ENCODE data around the gene BNC2.
A peak's percentile ranks its signal among the peaks of the same experiment; 100 is the strongest.

BNC2 gene

DNA sequence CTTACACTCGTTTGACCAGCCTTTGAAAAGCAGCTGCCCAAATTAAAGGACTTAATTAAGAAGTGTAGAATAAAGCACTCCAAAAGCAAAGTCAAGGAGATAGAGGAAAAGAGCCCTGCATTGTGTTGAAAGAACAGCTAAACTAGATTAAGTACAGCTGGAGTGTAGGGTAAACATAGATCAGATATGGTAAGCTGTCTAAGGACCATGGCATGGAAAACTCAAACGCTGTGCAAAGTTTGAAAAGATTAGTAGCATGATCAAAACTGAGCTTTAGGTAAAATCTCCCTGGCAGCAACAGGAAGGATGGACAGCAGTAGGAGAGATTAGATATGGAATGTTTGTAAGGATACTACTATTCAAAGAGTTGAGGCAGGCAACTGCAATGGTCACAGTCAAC is 55.4 kb downstream of the BNC2 start:
- peak; percentile 21 for DNase-seq

DNA sequence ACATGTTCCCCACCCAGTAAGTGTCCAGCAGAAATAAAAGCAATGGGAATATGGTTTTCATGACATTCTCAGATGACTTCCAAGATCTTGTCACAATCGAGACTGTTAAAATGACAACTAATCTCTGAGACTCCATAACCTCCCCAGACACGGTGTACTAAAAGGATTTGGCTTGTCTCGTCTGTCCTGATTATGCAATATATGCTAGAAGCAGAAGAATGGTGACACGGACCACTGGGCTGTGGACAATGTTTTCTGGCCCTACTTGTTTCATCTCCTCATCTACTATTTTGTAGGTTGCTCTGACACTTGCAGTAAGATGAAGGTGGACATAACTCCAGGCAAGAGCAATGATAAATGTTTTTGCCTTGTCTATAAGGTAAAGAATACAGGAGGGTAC is 56.6 kb downstream of the BNC2 start:
- DNase-seq, result no peak

DNA sequence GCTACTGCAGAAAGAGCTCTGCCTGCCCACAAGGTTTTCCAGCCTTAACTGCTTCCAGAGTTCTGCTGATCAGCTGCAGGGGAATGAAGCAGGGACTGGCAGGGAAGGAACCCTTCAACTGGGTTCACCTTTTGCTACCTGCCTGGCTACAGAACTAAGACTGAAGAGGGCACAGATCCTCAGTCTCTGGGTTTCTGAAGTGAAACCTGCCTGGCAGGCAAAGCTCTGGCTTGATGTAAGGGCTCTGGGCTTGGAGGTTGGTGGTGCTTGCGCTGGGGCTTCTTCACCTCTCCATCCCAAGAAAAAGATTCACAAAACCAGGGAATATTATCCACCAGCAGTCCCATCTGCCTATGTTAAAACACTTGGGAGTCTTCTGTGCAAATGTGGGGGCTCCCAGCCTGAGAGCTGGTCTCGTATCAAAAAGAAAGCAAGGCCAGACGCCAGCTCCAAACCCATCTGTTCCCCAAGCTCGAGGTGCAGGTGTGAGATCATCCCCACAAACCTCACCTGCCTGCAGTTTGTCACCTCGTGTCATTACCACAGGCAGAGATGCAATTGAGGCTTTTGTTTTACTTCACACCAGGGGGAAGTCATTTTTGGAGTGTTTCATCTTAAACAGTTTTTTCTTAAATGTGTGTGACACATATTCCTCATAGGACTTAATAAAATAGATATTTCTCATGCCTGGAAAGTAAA is 58.3 kb downstream of the BNC2 start:
- no peak for DNase-seq

DNA sequence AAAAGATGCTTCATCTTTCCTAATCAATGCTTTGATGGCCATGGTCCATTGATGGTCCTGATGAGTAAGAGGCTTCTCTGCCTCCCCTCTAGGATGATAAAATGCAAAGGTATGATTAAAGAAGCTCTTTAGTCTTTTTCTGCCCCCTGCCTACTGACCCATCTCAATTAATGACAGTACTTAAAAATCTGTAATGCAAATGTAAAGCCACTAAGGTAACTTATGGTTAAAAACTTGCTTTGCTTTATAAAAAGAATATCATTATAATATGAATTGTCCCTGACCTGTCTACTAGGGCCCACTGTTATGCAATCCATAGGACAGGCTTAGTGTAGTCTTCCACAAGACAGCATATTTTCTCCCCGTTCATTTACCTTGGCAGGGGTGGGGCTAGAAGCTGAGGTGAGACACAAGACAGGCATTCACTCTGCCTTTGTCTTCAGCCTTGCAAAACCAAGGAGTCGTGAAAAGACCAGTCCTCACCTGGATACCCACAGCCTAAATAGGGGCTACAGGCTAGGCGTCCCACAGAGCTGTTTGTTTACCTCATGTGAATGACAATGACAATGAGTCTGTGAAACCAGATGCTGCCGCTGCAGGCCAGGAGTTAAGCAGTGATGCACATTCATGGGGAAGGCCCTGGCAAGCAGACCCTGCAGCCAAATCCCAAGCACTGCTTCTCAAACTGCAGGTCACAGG is 60.4 kb downstream of the BNC2 start:
- no peak for DNase-seq

DNA sequence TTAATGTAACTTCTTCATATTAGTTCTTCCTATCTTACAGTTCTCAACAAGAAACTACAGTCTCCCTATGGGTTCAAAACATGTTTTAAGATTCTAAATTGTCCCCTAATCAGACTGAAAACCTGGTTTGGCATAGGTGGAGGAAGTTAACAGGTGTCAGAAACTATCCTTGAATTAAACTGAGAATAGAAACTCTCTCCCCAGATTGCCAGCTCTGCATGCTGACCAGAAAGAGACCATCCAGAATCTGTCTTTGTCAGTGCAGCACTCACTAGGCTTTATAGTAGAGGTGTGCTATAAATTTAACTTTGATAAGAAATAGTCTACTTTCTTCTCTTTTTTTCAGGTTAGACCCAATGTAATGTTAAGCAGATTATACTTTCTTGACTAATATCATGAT is 63.8 kb downstream of the BNC2 start:
- no peak for DNase-seq

DNA sequence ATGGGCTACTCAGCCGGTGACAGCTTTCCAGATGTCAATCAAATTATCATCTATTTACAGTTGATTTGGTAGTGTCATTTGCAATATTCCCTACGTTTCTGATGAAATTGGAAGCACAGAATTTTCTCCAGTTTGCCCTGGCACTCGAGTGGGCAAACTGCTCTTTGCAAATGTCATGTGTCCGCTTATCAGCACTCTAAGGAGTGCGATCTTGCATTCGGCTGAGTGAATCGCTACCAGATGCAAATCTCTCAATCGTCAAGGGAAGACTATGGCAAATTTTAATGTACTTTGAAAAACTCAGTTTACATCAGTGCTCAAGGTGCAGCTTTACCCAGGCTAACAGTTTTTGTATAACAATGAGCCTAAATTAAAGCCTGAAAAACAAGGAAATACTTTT is 66.8 kb downstream of the BNC2 start:
- no peak for DNase-seq

DNA sequence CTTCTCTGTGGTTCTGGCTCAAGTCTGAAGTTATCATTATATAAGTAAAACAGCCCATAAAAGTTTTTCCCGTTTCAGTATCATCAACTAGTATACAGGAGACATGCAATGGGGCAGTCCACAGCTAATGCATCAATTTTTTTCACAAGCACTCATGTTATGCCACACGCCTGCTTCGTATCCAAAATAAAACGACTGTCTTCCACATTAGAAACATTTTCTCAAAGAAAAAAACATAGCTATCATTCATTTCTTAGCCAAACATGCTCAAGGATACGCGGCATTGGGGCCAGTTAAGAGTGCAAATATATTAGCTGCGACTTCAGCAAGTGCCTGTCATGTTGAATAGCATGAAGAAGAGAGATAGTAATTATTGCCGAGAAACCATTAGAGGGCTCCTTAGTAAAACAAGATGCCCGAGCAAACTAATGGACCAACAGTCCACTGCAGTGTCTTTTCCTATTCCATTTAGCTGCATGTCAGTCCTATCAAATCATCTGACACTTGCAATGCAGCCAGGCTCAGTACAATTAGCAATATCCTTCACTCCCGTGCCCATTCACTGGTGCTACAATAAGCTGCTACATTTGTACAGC is 68.5 kb downstream of the BNC2 start:
- DNase-seq, result no peak

DNA sequence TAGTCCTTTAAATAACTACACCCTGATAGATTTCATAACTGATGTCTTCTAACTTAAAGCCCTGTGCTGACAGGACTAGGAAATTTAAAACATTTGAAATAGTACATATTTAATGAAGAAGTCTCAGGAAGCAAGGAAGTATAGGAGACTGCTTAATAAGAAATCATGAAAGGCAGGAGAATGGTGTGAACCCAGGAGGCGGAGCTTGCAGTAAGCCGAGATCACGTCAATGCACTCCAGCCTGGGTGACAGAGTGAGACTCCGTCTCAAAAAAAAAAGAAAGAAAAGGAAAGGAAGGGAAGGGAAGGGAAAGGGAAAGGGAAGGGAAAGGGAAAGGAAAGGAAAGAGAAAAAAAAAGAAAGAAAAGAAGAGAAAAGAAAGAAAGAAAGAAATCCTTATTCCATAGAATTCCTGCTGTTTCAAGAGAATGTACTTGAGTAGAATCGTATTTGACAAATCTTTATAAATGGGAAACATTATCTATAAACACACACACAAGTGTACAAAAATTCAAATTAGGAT is 74.1 kb downstream of the BNC2 start:
- no peak for DNase-seq

DNA sequence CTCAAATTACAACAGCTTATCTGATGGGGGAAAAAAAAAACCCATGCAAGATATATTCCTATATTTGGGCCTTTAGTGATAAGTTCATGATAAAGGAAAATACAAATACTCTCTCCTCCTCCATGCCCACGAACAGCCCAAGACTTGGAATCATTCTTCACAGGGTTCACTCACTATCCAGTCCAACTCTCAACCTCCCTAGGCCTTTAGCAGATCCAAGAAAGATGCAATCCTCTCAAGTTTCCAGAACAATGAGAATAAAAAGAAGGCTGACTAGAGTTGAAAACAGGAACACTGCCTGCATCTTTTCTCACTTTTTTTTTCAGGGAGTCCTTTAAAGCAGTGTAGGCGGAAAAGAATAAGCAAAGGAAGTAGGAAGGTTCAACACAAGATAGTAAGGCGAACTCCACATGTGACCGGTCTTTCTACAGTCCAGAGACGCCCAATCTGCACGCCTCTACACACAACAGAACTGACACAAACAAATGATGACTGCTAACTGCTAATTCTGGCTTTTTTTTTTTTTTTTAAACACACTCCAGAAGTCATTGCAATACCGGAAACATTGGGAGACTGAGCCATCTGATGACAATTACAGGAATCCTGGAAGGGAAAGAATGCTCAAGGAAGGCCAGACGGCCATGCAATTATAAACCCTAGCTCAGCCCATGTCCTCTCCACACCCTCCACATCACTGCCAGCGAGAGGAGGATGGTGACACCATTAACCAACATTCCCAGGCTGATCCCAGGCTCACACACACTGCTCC is 75.4 kb downstream of the BNC2 start:
- no peak for DNase-seq

DNA sequence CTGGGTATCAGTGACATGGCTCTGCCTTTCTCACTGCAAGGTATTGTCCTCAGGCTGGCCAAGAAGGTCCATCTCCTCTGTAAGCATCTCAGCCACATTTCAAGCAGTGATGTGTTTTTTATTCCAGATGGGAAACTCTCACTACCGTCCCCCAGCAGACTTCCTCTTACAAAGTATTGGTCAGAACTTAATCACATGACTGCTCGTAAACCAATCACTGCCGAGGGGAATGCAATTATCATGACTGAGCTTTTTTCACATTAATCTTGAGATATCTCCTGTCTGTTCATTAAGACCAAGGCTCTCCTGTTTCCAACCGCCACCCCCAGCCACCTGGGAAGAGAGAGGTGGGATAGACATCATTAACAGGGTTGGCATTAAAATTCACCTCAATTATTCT is 76.4 kb downstream of the BNC2 start:
- DNase-seq, result no peak

DNA sequence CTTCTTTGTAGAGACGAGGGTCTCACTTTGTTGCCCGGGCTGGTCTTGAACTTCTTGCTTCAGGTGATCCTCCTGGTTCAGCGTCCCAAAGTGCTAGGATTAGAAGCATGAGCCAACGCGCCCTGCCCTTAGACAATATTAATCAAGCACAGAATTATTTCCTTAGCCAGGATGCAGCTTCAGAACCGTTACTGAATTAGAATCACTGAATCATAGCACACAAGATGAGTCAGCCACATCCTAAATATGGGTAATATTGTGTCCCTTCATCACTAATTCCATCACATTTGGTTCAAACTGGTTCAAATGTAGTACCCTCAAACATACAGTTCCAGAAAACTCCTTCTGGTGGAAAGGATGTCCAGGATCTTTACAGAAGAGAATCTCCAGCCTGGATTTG is 82.7 kb downstream of the BNC2 start:
- no peak for DNase-seq

DNA sequence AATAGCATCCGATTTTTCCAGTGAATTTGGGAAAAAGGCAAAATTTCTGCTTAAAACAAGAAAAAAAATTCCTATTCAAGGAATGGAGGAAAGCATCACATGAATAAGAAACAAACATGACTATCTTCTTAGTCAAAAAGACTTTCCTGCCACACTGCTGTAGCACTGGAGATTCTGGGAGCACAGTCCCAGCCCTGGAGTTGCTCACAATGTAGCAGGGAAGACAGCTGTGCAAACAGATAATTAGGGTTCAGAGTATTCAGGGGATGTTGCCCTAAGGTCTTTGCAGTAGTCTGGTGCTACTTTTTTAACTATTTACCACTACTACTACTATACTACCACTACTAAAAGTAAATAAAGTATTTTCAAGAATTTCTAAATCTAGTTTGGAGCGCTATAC is 86.5 kb downstream of the BNC2 start:
- no peak for DNase-seq

DNA sequence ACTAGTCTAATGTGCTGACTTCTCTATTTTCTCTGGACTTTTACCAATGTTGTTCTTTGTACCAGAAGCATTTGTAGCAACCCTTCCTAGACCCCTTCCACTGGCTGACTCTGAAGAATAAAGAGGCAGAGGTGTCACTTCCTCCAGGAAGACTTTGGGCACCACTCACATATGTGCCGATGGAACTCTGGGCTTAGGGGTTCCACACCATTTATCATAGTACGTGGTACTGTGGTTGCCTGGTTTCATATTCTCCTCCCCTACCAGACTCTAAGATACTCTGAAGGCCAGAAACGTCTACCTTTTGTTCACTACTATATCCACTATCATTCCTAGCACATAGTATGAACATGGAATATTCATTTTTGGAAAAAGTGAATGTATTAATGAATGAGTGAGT is 88.0 kb downstream of the BNC2 start:
- no peak for DNase-seq

DNA sequence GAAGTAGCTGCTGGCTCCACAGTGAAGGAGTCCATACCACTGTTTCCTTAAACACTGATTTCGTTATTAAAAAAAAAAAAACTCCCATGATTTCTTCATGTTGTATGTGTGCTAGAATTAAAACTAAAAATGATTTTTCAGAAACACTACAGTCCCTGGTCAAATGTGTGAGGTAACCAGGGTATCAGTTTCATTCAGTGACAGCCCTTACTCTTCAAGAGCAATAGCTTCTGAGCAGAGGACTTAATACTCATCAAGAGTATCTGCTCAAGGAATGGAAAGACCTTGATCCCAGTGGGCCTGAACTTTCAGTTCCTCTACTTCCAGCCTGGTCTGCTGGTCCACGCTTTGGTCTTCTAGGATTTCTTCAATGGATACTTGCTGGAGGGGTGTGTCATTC is 95.1 kb downstream of the BNC2 start:
- no peak for DNase-seq

DNA sequence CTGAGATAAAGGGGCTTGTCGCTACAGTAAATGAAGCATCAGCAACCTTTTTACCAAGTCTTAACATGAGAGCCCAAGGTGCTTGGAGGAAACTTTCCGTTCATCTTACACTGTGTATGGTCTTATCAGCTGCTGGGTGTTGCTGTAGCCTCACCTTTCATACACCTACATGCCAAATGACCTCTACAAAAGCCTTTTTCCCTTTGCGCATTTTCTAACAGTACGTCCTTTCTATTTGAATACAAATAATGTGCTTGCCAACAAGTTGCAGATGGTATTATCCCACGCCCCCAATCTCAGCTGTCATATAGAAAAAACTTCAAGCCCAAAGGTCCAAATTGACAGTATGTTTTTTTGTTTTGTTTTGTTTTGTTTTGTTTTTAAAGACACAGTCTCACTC is 96.9 kb downstream of the BNC2 start:
- no peak for DNase-seq

DNA sequence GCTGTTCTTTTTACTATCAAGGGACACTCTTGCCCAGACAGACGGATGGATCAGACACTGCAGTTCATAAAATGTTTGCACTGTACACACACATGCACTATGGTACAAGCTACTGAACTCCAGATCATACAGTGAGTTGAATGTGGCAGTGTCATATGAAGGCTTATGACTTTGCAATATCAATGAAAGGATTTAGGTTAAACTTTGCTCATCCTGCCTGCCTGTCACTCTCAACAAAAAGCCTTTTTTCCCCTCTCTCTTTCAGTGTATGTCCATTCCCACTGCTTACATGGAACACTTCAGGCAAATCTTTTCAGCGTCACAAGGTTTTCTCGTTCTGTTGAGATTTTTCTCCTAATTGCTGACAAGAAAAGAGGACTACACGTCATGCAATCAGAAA is 97.4 kb downstream of the BNC2 start:
- DNase-seq, result no peak

DNA sequence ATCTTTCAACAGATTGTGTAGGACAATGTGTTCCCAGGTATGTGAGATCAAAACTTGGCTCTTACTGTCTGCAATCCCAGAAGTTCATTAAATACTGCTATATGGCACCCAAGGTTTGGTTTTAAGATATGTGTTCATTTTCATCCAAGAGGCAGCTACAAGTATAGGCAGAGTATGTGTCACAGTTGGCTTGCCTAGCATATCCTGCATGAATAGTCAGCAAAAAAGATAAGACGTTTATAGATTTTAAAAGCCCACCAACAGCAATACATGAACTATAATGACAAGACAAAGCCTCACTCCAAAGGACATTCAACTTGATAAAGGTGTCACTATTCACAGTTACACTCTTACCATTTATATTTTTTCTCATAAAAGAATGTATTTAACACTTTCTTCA is 99.1 kb downstream of the BNC2 start:
- no peak for DNase-seq

DNA sequence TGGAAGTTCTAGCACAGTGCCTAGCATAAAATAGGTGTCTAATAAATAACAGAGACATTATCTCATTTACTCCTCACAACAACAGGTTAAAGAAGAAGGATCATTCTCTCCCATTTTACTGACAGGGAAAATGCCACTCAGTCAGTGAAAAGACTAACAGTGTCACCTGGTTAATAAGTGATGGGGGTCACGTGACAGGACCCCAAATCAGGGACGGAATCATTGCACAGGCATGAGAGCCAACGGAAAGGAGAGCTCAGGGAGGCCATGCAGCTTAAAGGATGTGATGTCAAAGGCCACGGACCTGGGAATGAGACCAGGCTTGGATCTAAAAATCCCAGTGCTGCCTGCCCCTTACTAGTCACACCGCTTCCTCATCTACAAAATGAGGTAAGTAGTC is 101.2 kb downstream of the BNC2 start:
- DNase-seq, result no peak

DNA sequence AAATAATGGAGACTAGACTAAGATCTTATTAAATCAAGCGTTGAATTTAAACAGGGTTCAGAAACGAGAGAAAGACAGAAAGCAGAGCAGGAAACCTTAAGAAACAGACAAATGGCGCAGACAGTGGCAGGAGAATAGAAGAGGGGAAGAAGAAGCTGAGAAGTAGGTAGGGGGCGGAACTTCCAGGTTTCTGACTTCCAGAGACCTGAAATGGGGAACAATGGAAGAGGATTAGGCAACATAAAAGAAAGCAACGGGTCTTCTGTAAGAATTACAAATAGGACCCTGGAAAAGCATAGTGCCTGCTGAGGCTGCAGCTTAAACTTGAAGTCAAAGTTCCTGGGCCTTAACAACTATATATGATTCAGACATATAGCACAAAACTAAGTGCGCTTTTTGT is 101.7 kb downstream of the BNC2 start:
- DNase-seq, result no peak

DNA sequence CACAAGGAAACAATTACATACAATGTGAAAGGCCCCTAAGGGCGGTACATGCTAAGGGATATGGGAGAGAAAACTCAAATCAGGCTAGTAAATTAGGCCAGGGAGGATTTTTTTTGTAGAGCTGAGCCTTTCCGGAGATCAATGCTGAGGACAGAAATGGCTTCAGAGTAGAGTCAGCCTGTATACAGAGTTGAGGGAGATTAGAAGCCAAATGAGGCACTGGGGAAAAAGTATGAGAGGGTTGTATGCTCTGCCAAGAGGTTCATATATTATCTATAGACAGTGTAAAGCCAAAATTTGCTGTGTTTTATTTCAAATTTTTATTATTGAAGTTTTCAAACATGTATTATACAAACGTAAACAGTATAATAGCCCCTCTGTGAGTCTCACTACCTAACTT is 103.1 kb downstream of the BNC2 start:
- DNase-seq, result no peak

DNA sequence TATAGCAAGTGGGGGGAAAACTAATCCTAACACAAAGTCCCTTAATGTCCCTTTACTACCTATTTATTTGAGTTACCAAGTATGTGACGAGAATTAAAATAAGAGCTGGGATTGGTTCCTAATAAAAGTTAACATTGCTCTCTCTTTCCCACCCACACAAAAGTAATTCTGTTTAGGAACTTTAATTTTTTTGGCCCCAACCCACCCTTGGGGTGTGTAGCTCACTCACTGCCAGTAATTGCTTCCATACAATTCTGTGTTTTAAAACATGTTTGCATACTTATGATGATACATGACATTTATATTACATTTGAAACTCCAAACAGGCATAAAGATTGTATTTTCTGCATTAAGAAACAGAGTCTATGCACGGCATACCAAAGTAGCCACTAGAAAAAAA is 106.5 kb downstream of the BNC2 start:
- DNase-seq, result no peak

DNA sequence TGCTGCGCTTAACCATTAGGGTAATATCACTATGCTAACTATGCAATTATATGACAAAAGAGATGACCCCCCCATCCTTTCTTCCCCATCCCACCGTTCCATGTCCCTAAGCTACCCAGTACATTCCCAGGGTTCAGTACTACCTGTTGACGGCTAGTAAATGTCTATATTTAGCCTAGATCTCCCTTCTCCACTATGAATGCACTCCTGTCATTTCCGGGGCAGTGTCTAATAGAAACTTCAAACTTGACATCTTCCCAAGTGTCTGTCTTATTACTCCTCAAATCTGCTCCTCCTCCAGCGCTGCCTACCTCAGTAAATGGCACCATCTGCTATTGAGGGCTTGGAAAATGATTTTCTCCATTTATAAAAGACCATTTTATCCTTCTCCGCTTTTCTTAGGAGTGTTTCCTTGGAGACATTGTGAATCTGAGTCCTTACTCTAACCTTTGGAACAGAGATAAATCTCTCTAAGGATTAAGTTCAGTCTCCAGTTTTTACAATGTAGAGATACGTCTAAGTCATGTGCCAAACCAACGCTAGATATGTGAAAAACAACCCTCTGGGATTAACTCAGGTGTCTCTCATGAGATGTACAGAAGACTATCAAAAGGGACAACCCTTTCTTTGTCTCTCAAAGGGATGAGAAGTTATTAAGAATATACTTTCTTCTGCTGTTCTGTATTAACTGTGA is 114.9 kb downstream of the BNC2 start:
- peak; percentile 33 for DNase-seq

DNA sequence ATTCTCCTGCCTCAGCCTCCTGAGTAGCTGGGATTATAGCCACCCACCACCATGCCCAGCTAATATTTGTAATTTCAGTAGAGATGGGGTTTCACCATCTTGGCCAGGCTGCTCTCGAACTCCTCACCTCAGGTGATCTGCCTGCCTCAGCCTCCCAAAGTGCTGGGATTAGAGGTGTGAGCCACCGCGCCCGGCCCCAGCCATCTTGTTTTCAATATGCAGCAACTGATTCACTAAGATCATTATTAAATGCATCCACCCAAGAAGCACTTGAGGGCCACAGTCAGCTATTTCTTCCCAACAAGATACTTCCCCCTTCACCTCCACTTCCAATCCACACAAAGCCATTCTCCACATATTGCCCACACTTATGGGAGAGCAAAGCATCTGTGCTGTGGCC is 115.8 kb downstream of the BNC2 start:
- no peak for DNase-seq
